Prostate gland (tissue), 2 donors: ENCODE data around the gene VSIG8.

ENCODE experiments used
- POLR2A ChIP-seq: fragments of 450-650 bp; IDR thresholded peaks from one replicate; pipeline ENCODE4 v1.6.1; 2016; ENCODE audit warnings: antibody characterized with exemption, mild to moderate bottlenecking
- POLR2AphosphoS5 ChIP-seq: sonication (generic); formaldehyde crosslinking; IDR thresholded peaks from one replicate; pipeline ENCODE4 v1.6.1; 2017; ENCODE audit warnings: antibody characterized with exemption
- TF ChIP-seq, protein P1 (sequence below), 4 experiments: fragments of 200-600 bp in 2 of 4; fragments of 450-650 bp in 2 of 4; sonication (generic) in 2 of 4; IDR thresholded peaks; 1 replicate in 3 of 4; 2 replicates in 1 of 4; pipeline ENCODE4 v1.5.1; 2016 to 2019; ENCODE audit warnings: antibody characterized with exemption in 4 of 4, mild to moderate bottlenecking in 2 of 4, moderate library complexity in 2 of 4

DNA sequence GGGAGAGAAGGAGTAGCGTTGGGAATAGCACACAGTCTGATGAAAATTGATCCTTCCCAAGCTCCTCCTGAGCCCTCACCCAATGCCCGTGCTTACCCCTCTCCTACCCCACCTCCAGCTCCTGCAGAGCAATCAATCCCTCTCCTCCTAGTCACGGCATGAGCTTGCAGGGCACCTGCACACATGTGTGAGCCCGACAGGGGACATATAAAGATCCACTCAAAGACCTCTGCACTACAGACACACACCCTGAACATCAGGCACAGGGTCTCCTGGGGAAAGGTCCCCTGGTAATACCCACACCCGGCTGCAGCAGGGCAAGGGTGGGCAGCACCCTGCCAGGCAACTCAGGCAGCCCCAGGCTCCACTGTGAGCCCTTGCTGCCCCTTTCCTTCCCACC, 426 bp downstream of the VSIG8 start:
- TF ChIP-seq, protein P1, sequence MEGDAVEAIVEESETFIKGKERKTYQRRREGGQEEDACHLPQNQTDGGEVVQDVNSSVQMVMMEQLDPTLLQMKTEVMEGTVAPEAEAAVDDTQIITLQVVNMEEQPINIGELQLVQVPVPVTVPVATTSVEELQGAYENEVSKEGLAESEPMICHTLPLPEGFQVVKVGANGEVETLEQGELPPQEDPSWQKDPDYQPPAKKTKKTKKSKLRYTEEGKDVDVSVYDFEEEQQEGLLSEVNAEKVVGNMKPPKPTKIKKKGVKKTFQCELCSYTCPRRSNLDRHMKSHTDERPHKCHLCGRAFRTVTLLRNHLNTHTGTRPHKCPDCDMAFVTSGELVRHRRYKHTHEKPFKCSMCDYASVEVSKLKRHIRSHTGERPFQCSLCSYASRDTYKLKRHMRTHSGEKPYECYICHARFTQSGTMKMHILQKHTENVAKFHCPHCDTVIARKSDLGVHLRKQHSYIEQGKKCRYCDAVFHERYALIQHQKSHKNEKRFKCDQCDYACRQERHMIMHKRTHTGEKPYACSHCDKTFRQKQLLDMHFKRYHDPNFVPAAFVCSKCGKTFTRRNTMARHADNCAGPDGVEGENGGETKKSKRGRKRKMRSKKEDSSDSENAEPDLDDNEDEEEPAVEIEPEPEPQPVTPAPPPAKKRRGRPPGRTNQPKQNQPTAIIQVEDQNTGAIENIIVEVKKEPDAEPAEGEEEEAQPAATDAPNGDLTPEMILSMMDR (IDR thresholded peaks at IDR 0.05) = no peak
- no peak for TF ChIP-seq POLR2A
- no peak for TF ChIP-seq POLR2AphosphoS5
